Common myeloid progenitor, CD34-positive (primary cell): ENCODE results near the gene CLIC3.

Experiments used
- CTCF ChIA-PET: fragments of 350-600 bp; sonication (Branson Sonifier 250); formaldehyde crosslinking; loops from one replicate; lab custom pipeline; 2021; ENCODE audit warnings: antibody characterized with exemption; lab: Charles Lee
- POLR2A ChIA-PET: fragments of 350-600 bp; sonication (Branson Sonifier 250); formaldehyde crosslinking; loops from one replicate; lab custom pipeline; 2021; ENCODE audit warnings: antibody characterized with exemption; lab: Charles Lee
- DNase-seq, 3 donors: peaks; one replicate each; pipeline versions ENCODE4 v3.0.0 to v3.0.0-alpha.2; 2013
- H3K27ac ChIP-seq, 2 experiments: 1 replicate in 1 of 2; 2 replicates in 1 of 2; pipeline ENCODE4 v1.7.0; 2013; ENCODE audit warnings: inconsistent platforms in 2 of 2, low read length in 2 of 2, mild to moderate bottlenecking in 2 of 2, low read depth in 1 of 2, moderate library complexity in 1 of 2; ENCODE audit not compliant: severe bottlenecking in 2 of 2, insufficient read depth in 1 of 2, poor library complexity in 1 of 2
- H3K27me3 ChIP-seq, 5 experiments: replicated peaks in 2 of 5; 1 replicate in 3 of 5; 2 replicates in 2 of 5; pipeline versions ENCODE4 v1.6.1 to v1.7.0; 2013; ENCODE audit warnings: low read length in 4 of 5, mild to moderate bottlenecking in 2 of 5, moderate library complexity in 2 of 5, inconsistent platforms in 1 of 5; ENCODE audit not compliant: insufficient read depth in 5 of 5, control insufficient read depth in 4 of 5
- H3K36me3 ChIP-seq, 4 experiments: 1 replicate in 2 of 4; 2 replicates in 2 of 4; pipeline versions ENCODE4 v1.6.1 to v1.7.0; 2013; ENCODE audit warnings: low read length in 3 of 4, control low read depth in 1 of 4, mild to moderate bottlenecking in 1 of 4; ENCODE audit not compliant: control insufficient read depth in 4 of 4, insufficient read depth in 4 of 4
- H3K4me1 ChIP-seq, 4 experiments: 1 replicate in 3 of 4; 2 replicates in 1 of 4; pipeline versions ENCODE4 v1.6.1 to v1.7.1; 2013; ENCODE audit warnings: low read length in 3 of 4, mild to moderate bottlenecking in 3 of 4, control low read depth in 1 of 4, inconsistent platforms in 1 of 4, moderate library complexity in 1 of 4; ENCODE audit not compliant: control insufficient read depth in 4 of 4, insufficient read depth in 4 of 4; ENCODE audit errors: control extremely low read depth in 1 of 4
- H3K4me3 ChIP-seq, 7 experiments: 1 replicate in 4 of 7; 2 replicates in 3 of 7; pipeline versions ENCODE4 v1.5.1 to v1.7.0; 2013; ENCODE audit warnings: mild to moderate bottlenecking in 7 of 7, low read length in 6 of 7, moderate library complexity in 6 of 7, inconsistent platforms in 2 of 7, low read depth in 2 of 7, control low read depth in 1 of 7; ENCODE audit not compliant: insufficient read depth in 4 of 7, control insufficient read depth in 1 of 7; ENCODE audit errors: extremely low read depth in 1 of 7
- H3K9me3 ChIP-seq, 5 experiments: 1 replicate in 4 of 5; 2 replicates in 1 of 5; pipeline versions ENCODE4 v1.6.1 to v1.7.1; 2013; ENCODE audit warnings: low read length in 4 of 5, mild to moderate bottlenecking in 2 of 5, inconsistent platforms in 1 of 5, low read depth in 1 of 5, moderate library complexity in 1 of 5; ENCODE audit not compliant: control insufficient read depth in 4 of 5, insufficient read depth in 2 of 5; ENCODE audit errors: control extremely low read depth in 1 of 5
- WGBS: methylation state at CpG from one replicate; pipeline ENCODE4 v1.1.5; 2013; ENCODE audit not compliant: insufficient coverage; 5-methylcytosine and 5-hydroxymethylcytosine counted together

The CLIC3 gene

GRCh38 chr9:136946228-136947027, 49.9 kb downstream of the CLIC3 start:
- ChIA-PET CTCF (interaction anchor here (1.0 to 5.7 kb wide), 8 partner anchors 9 to 89 kb away, joined by 3 to 61 read pairs (median 12); partner anchors contain the start of genes CLIC3 and FUT7), POLR2A (no interaction called here)
- Histone ChIP-seq H3K4me1 (peaks cover 0 to 36% (median 32%) of the 10 kb centered on the region in 4 experiments), H3K27me3 (no peaks in the 10 kb centered on the region), H3K9me3 (no peaks in the 10 kb centered on the region), H3K27ac (no peak overlapping the region), H3K36me3 (peaks cover 0 to 17% (median 10%) of the 10 kb centered on the region in 4 experiments), H3K4me3 (no peak overlapping the region)
- 89% methylated on average over 25 of the region's 27 CpGs for WGBS
- DNase-seq: no peak

- ChIA-PET CTCF (interaction anchor here (1.0 to 5.7 kb wide), 7 partner anchors 8 to 102 kb away, joined by 3 to 61 read pairs (median 3); partner anchors contain the start of genes CLIC3 and FUT7), POLR2A (interaction anchor here (0.6 kb wide), 1 partner anchor 26 kb away, joined by 3 read pairs; no protein-coding TSS in a partner anchor)
- H3K27ac ChIP-seq: no peak overlapping the region
- H3K4me3 ChIP-seq: no peak overlapping the region
- no peaks in the 10 kb centered on the region for H3K9me3 ChIP-seq
- H3K27me3 ChIP-seq: no peaks in the 10 kb centered on the region
- peaks cover 0 to 35% (median 31%) of the 10 kb centered on the region in 4 experiments for H3K4me1 ChIP-seq
- WGBS: 91% methylated on average over 20 of the region's 30 CpGs
- H3K36me3 ChIP-seq: peaks cover 0 to 26% (median 17%) of the 10 kb centered on the region in 4 experiments
- no peak for DNase-seq
Observed at GRCh38 chr9:136945333-136946227, 50.8 kb downstream of the CLIC3 start.
